IMR-90 (cell line): ENCODE measurements around the gene STAC3.

ENCODE experiments used
- BHLHE40 ChIP-seq: fragments of 150-350 bp; IDR thresholded peaks from 2 replicates; pipeline ENCODE4 v1.6.1; 2016; ENCODE audit warnings: mild to moderate bottlenecking, low read depth, low read length
- CEBPB ChIP-seq: IDR thresholded peaks from 2 replicates; pipeline ENCODE4 v1.6.1; 2012; ENCODE audit warnings: low read depth, low read length, improper control_type of control experiment
- CHD1 ChIP-seq: IDR thresholded peaks from 2 replicates; pipeline ENCODE4 v1.6.1; 2012; ENCODE audit warnings: low read depth, low read length, improper control_type of control experiment
- CTCF ChIP-seq: conservative IDR thresholded peaks from 2 replicates; pipeline ENCODE4 v1.5.1; 2012; ENCODE audit warnings: mild to moderate bottlenecking, low read depth, low read length, improper control_type of control experiment
- ELK1 ChIP-seq: fragments of 150-350 bp; IDR thresholded peaks from 2 replicates; pipeline ENCODE4 v1.6.1; 2016; ENCODE audit warnings: low read depth, mild to moderate bottlenecking, low read length, moderate library complexity, borderline replicate concordance
- MAFK ChIP-seq: IDR thresholded peaks from 2 replicates; pipeline ENCODE4 v1.6.1; 2012; ENCODE audit warnings: low read depth, low read length, improper control_type of control experiment
- MAZ ChIP-seq: IDR thresholded peaks from 2 replicates; pipeline ENCODE4 v1.6.1; 2012; ENCODE audit warnings: low read depth, mild to moderate bottlenecking, low read length, improper control_type of control experiment, moderate library complexity, borderline replicate concordance
- POLR2A ChIP-seq: IDR thresholded peaks from 2 replicates; pipeline ENCODE4 v1.6.1; 2012; ENCODE audit warnings: mild to moderate bottlenecking, low read depth, low read length
- RFX5 ChIP-seq: IDR thresholded peaks from 2 replicates; pipeline ENCODE4 v1.8.0; 2012; ENCODE audit warnings: low read depth, mild to moderate bottlenecking, low read length, moderate library complexity
- SMC3 ChIP-seq: fragments of 150-350 bp; IDR thresholded peaks from 2 replicates; pipeline ENCODE4 v1.6.1; 2016; ENCODE audit warnings: low read depth, mild to moderate bottlenecking, antibody characterized with exemption, low read length, moderate library complexity
- USF2 ChIP-seq: fragments of 150-350 bp; IDR thresholded peaks from 2 replicates; pipeline ENCODE4 v1.6.1; 2017; ENCODE audit warnings: mild to moderate bottlenecking, antibody characterized with exemption, low read length, low read depth

DNA sequence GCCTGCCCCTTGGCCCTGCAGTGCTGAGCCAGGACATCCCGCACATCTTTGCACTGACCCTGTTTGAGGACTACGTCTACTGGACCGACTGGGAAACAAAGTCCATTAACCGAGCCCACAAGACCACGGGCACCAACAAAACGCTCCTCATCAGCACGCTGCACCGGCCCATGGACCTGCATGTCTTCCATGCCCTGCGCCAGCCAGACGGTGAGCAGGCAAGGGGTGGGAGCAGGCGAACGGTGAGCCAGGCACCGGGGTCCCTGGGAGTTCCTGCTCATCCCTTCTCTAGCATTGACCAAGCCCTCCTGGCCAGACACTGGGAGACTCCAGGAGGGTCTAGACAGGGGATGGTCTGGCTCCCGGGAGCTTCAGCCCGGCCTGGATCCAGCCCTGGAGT lies 51.8 kb downstream of the STAC3 start:
- TF ChIP-seq BHLHE40 = no peak
- no peak for TF ChIP-seq MAZ
- TF ChIP-seq CTCF = no peak
- TF ChIP-seq CEBPB = no peak
- no peak for TF ChIP-seq POLR2A
- TF ChIP-seq USF2 = no peak
- no peak for TF ChIP-seq ELK1
- no peak for TF ChIP-seq SMC3
- TF ChIP-seq MAFK = no peak
- no peak for TF ChIP-seq RFX5
- no peak for TF ChIP-seq CHD1
